GM12878 (cell line): Measurements from ENCODE around the gene NSG2.

Experiments used
- ATF2 ChIP-seq: IDR thresholded peaks from 2 replicates; pipeline ENCODE4 v1.6.1; 2012; ENCODE audit warnings: low read length, inconsistent platforms
- EZH2 ChIP-seq: IDR thresholded peaks from 2 replicates; pipeline ENCODE4 v1.6.1; 2012; ENCODE audit warnings: low read depth, mild to moderate bottlenecking, control low read depth, inconsistent platforms, low read length, borderline replicate concordance; ENCODE audit not compliant: control insufficient read depth
- FOXM1 ChIP-seq: IDR thresholded peaks from 2 replicates; pipeline ENCODE4 v1.6.1; 2012; ENCODE audit warnings: low read depth, mild to moderate bottlenecking, inconsistent platforms, low read length, moderate library complexity
- HDGF ChIP-seq: fragments of 450-650 bp; IDR thresholded peaks from 2 replicates; pipeline ENCODE4 v1.6.1; 2016; ENCODE audit warnings: antibody characterized with exemption
- NRF1 ChIP-seq: conservative IDR thresholded peaks from 2 replicates; pipeline ENCODE4 v1.6.1; 2011; ENCODE audit warnings: mild to moderate bottlenecking, low read depth, low read length, improper control_type of control experiment
- POLR2A ChIP-seq: IDR thresholded peaks from 2 replicates; pipeline ENCODE4 v1.6.1; 2011; ENCODE audit warnings: low read depth, mild to moderate bottlenecking, low read length
- POLR2AphosphoS5 ChIP-seq: IDR thresholded peaks from 2 replicates; pipeline ENCODE4 v1.6.1; 2011; ENCODE audit warnings: mild to moderate bottlenecking, low read length, inconsistent platforms
- ZNF274 ChIP-seq: IDR thresholded peaks from one replicate; pipeline ENCODE4 v1.8.0; 2011; ENCODE audit not compliant: insufficient read length, insufficient read depth
- TF ChIP-seq, protein P1 (sequence below): fragments of 450-650 bp; IDR thresholded peaks from 2 replicates; pipeline ENCODE4 v1.6.1; 2016; ENCODE audit warnings: mild to moderate bottlenecking
- TF ChIP-seq, protein P2 (sequence below), 3 experiments: IDR thresholded peaks in 2 of 3; conservative IDR thresholded peaks in 1 of 3; 2 replicates each; pipeline ENCODE4 v1.5.1; 2011; ENCODE audit warnings: low read depth in 3 of 3, low read length in 3 of 3, mild to moderate bottlenecking in 3 of 3, control low read depth in 2 of 3, moderate library complexity in 2 of 3, inconsistent platforms in 1 of 3, mixed read lengths in 1 of 3; ENCODE audit not compliant: control insufficient read depth in 2 of 3, insufficient read depth in 1 of 3; ENCODE audit errors: extremely low read depth in 1 of 3
- TF ChIP-seq, protein P3 (sequence below): fragments of 450-650 bp; IDR thresholded peaks from 2 replicates; pipeline ENCODE4 v1.6.1; 2016; ENCODE audit warnings: mild to moderate bottlenecking

DNA sequence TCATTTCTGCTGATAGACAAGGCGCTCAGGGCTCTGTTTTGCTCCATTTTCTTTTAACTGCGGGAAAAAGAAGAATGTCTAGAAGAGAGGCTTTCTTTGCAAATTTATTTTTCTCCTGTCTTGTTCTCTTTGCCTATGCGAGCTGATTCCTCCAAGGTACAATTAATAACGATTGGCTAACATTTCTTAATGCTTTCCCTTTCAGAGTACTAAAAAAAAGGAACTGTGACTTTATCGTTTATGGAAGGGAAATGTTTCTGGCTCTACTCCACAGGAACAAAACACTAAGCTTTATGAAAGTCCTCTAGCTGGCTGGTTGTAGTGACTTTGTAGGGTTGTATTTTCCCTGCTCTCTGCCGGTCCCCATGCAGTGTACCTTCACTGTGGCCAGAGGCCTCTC lies 11.7 kb downstream of the NSG2 start:
- TF ChIP-seq, protein P1, sequence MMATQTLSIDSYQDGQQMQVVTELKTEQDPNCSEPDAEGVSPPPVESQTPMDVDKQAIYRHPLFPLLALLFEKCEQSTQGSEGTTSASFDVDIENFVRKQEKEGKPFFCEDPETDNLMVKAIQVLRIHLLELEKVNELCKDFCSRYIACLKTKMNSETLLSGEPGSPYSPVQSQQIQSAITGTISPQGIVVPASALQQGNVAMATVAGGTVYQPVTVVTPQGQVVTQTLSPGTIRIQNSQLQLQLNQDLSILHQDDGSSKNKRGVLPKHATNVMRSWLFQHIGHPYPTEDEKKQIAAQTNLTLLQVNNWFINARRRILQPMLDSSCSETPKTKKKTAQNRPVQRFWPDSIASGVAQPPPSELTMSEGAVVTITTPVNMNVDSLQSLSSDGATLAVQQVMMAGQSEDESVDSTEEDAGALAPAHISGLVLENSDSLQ = no peak
- no peak for TF ChIP-seq NRF1
- TF ChIP-seq, protein P2, sequence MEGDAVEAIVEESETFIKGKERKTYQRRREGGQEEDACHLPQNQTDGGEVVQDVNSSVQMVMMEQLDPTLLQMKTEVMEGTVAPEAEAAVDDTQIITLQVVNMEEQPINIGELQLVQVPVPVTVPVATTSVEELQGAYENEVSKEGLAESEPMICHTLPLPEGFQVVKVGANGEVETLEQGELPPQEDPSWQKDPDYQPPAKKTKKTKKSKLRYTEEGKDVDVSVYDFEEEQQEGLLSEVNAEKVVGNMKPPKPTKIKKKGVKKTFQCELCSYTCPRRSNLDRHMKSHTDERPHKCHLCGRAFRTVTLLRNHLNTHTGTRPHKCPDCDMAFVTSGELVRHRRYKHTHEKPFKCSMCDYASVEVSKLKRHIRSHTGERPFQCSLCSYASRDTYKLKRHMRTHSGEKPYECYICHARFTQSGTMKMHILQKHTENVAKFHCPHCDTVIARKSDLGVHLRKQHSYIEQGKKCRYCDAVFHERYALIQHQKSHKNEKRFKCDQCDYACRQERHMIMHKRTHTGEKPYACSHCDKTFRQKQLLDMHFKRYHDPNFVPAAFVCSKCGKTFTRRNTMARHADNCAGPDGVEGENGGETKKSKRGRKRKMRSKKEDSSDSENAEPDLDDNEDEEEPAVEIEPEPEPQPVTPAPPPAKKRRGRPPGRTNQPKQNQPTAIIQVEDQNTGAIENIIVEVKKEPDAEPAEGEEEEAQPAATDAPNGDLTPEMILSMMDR (IDR thresholded peaks at IDR 0.05 in 2 of 3, conservative IDR thresholded peaks at IDR 0.05 in 1 of 3; ENCODE audit: control insufficient read depth in 2 of 3, extremely low read depth in 1 of 3, insufficient read depth in 1 of 3, low read depth in 3 of 3, low read length in 3 of 3) = no peak
- TF ChIP-seq, protein P3, sequence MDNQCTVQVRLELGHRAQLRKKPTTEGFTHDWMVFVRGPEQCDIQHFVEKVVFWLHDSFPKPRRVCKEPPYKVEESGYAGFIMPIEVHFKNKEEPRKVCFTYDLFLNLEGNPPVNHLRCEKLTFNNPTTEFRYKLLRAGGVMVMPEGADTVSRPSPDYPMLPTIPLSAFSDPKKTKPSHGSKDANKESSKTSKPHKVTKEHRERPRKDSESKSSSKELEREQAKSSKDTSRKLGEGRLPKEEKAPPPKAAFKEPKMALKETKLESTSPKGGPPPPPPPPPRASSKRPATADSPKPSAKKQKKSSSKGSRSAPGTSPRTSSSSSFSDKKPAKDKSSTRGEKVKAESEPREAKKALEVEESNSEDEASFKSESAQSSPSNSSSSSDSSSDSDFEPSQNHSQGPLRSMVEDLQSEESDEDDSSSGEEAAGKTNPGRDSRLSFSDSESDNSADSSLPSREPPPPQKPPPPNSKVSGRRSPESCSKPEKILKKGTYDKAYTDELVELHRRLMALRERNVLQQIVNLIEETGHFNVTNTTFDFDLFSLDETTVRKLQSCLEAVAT = no peak
- no peak for TF ChIP-seq POLR2A
- no peak for TF ChIP-seq EZH2
- TF ChIP-seq ATF2 = no peak
- no peak for TF ChIP-seq ZNF274
- TF ChIP-seq POLR2AphosphoS5 = no peak
- TF ChIP-seq FOXM1 = no peak
- no peak for TF ChIP-seq HDGF
